ENCODE data around the gene SLIT1.

SLIT1 gene

DNA sequence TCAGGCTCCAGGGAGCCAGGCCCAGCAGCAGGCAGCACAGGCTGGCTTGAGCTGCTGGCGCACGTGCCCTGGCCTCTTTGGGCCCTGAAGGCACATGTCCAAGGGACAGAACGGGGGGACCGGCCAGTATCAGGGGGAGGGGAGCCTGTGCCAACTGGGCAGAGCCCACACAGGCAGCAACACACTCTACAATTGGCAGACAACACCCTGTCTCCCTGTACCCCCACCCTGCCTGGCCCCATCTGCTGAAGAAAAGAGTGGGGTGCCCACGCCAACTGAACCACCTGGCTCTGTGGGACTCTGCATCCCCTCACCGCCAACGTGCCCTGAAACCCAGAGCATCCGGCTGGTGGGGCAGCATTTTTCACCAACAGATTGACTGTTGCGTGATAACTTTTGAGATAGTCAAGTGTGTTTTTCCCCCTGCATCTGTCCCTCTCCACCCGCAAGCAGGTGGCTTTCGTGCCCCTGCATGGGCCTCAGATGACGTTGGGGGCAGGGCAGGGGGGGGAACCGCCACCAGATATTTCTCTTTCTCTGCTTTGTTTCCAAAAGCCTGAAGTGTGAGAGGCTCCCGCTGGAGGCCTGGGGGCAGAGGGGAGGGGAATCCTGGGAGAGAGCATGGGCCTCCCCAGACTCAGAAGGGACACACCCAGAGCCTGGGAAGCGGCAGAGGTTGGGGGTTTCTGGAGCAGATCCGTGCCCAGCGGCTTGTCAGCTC is 21.8 kb downstream of the SLIT1 start:
- TF ChIP-seq TCF4 (CRISPR knock-in tag; IDR thresholded peaks at IDR 0.05; ENCODE audit: borderline replicate concordance) (no peak), ZNF565 (CRISPR knock-in tag; conservative IDR thresholded peaks at IDR 0.05; ENCODE audit: low read depth) (no peak), ISL1 (CRISPR knock-in tag; IDR thresholded peaks at IDR 0.05) (no peak), ZFP3 (CRISPR knock-in tag; IDR thresholded peaks at IDR 0.05) (no peak), RARB (CRISPR knock-in tag; IDR thresholded peaks at IDR 0.05) (no peak), GLIS3 (CRISPR knock-in tag; IDR thresholded peaks at IDR 0.05) (no peak), ARNTL (CRISPR knock-in tag; IDR thresholded peaks at IDR 0.05; ENCODE audit: borderline replicate concordance, low read depth) (no peak), CSDC2 (CRISPR knock-in tag; IDR thresholded peaks at IDR 0.05) (no peak), TOX (CRISPR knock-in tag; IDR thresholded peaks at IDR 0.05; ENCODE audit: borderline replicate concordance) (no peak)
- ATAC-seq = no peak

DNA sequence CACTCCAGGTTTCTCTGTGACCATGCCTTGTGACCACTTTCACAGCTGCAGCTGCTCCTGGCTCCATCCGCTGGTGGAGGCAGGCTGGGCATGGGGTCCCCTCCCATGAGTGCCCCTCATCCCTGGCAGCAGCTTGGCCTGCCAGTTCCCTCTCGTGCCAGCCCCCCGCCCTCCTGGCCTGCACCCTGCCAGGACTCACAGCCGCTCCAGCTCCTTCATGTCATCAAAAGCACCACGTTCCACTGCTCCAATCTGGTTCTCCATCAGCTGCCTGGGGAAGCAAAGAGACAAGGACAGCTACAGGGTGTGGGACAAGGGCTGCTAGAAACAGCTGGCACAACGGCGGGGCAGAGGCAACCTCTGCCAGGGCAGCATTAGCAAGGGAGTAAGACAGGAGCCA is 22.6 kb downstream of the SLIT1 start:
- no peak for TF ChIP-seq ZNF565 (CRISPR knock-in tag; conservative IDR thresholded peaks at IDR 0.05; ENCODE audit: low read depth)
- TF ChIP-seq ZFP3 (CRISPR knock-in tag; IDR thresholded peaks at IDR 0.05) = no peak
- TF ChIP-seq ARNTL (CRISPR knock-in tag; IDR thresholded peaks at IDR 0.05; ENCODE audit: borderline replicate concordance, low read depth) = no peak
- TF ChIP-seq ISL1 (CRISPR knock-in tag; IDR thresholded peaks at IDR 0.05) = no peak
- TF ChIP-seq CSDC2 (CRISPR knock-in tag; IDR thresholded peaks at IDR 0.05) = no peak
- TF ChIP-seq, protein P1, sequence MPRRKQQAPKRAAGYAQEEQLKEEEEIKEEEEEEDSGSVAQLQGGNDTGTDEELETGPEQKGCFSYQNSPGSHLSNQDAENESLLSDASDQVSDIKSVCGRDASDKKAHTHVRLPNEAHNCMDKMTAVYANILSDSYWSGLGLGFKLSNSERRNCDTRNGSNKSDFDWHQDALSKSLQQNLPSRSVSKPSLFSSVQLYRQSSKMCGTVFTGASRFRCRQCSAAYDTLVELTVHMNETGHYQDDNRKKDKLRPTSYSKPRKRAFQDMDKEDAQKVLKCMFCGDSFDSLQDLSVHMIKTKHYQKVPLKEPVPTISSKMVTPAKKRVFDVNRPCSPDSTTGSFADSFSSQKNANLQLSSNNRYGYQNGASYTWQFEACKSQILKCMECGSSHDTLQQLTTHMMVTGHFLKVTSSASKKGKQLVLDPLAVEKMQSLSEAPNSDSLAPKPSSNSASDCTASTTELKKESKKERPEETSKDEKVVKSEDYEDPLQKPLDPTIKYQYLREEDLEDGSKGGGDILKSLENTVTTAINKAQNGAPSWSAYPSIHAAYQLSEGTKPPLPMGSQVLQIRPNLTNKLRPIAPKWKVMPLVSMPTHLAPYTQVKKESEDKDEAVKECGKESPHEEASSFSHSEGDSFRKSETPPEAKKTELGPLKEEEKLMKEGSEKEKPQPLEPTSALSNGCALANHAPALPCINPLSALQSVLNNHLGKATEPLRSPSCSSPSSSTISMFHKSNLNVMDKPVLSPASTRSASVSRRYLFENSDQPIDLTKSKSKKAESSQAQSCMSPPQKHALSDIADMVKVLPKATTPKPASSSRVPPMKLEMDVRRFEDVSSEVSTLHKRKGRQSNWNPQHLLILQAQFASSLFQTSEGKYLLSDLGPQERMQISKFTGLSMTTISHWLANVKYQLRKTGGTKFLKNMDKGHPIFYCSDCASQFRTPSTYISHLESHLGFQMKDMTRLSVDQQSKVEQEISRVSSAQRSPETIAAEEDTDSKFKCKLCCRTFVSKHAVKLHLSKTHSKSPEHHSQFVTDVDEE (CRISPR knock-in tag; IDR thresholded peaks at IDR 0.05) = no peak
- TF ChIP-seq, protein P2, sequence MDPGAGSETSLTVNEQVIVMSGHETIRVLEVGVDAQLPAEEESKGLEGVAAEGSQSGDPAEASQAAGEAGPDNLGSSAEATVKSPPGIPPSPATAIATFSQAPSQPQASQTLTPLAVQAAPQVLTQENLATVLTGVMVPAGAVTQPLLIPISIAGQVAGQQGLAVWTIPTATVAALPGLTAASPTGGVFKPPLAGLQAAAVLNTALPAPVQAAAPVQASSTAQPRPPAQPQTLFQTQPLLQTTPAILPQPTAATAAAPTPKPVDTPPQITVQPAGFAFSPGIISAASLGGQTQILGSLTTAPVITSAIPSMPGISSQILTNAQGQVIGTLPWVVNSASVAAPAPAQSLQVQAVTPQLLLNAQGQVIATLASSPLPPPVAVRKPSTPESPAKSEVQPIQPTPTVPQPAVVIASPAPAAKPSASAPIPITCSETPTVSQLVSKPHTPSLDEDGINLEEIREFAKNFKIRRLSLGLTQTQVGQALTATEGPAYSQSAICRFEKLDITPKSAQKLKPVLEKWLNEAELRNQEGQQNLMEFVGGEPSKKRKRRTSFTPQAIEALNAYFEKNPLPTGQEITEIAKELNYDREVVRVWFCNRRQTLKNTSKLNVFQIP (CRISPR knock-in tag; IDR thresholded peaks at IDR 0.05; ENCODE audit: borderline replicate concordance, low read depth) = no peak
- no peak for TF ChIP-seq RARB (CRISPR knock-in tag; IDR thresholded peaks at IDR 0.05)
- no peak for TF ChIP-seq ESRRG (CRISPR knock-in tag; IDR thresholded peaks at IDR 0.05)
- TF ChIP-seq, protein P3, sequence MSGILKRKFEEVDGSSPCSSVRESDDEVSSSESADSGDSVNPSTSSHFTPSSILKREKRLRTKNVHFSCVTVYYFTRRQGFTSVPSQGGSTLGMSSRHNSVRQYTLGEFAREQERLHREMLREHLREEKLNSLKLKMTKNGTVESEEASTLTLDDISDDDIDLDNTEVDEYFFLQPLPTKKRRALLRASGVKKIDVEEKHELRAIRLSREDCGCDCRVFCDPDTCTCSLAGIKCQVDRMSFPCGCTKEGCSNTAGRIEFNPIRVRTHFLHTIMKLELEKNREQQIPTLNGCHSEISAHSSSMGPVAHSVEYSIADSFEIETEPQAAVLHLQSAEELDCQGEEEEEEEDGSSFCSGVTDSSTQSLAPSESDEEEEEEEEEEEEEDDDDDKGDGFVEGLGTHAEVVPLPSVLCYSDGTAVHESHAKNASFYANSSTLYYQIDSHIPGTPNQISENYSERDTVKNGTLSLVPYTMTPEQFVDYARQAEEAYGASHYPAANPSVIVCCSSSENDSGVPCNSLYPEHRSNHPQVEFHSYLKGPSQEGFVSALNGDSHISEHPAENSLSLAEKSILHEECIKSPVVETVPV (CRISPR knock-in tag; IDR thresholded peaks at IDR 0.05) = no peak
- no peak for TF ChIP-seq GLIS3 (CRISPR knock-in tag; IDR thresholded peaks at IDR 0.05)
- TF ChIP-seq ZNF8 (CRISPR knock-in tag; IDR thresholded peaks at IDR 0.05) = no peak
- no peak for TF ChIP-seq ZFP30 (CRISPR knock-in tag; IDR thresholded peaks at IDR 0.05)
- TF ChIP-seq, protein P4, sequence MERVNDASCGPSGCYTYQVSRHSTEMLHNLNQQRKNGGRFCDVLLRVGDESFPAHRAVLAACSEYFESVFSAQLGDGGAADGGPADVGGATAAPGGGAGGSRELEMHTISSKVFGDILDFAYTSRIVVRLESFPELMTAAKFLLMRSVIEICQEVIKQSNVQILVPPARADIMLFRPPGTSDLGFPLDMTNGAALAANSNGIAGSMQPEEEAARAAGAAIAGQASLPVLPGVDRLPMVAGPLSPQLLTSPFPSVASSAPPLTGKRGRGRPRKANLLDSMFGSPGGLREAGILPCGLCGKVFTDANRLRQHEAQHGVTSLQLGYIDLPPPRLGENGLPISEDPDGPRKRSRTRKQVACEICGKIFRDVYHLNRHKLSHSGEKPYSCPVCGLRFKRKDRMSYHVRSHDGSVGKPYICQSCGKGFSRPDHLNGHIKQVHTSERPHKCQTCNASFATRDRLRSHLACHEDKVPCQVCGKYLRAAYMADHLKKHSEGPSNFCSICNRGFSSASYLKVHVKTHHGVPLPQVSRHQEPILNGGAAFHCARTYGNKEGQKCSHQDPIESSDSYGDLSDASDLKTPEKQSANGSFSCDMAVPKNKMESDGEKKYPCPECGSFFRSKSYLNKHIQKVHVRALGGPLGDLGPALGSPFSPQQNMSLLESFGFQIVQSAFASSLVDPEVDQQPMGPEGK (CRISPR knock-in tag; IDR thresholded peaks at IDR 0.05; ENCODE audit: borderline replicate concordance) = no peak
- TF ChIP-seq BACH2 (CRISPR knock-in tag; IDR thresholded peaks at IDR 0.05; ENCODE audit: borderline replicate concordance) = no peak
- TF ChIP-seq PPARA (CRISPR knock-in tag; IDR thresholded peaks at IDR 0.05; ENCODE audit: borderline replicate concordance) = no peak
- no peak for TF ChIP-seq ZNF70 (CRISPR knock-in tag; IDR thresholded peaks at IDR 0.05)
- TF ChIP-seq ZC3H10 (CRISPR knock-in tag; IDR thresholded peaks at IDR 0.05) = no peak
- TF ChIP-seq TCF4 (CRISPR knock-in tag; IDR thresholded peaks at IDR 0.05; ENCODE audit: borderline replicate concordance) = no peak
- no peak for TF ChIP-seq OSR1 (CRISPR knock-in tag; IDR thresholded peaks at IDR 0.05)
- ATAC-seq = no peak

DNA sequence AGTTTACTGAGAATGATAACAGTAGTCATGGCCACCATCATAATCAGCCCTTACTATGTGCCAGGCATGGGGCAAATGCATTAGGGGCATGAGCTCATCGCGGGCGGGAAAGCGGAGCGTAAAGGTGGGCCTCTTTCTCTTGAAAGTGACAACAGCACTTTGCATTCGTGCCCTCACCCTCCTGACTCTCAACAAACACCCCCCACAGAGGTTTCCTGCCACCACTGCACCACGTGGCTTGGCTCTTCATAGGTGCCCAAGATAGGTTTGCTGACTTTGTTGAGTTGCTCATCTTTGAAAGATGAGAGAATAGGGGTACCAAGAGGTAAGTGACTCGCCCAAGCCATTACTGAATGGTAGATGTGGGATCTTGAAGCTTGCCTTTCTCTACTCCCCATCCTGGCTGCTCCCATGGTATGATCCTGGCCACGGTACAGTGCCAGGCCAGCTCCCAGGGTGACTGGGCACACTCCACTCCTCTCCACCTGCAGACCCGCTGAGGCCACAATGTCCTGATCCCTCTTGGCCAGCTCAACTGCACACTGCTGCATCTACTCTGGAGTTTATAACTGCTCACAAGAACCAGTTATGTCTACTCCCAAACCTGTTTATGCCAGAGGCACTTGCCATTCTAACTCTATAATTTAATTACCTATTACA is 26.0 kb downstream of the SLIT1 start:
- ATAC-seq = no peak
- no peak for TF ChIP-seq TCF4 (CRISPR knock-in tag; IDR thresholded peaks at IDR 0.05; ENCODE audit: borderline replicate concordance)
